Activated T-helper 2 cell treated with anti-CD3 and anti-CD28 coated beads, Interferon-gamma antibody, Interleukin-2, Interleukin-4, amounts not matched to agents 10 μg/mL and 5 μg/mL and 100 μg/mL, durations not matched to agents 14 hours and 24 hours and 36 hours (primary cell): ENCODE measurements around the gene MYBPC2. TPM values are rescaled to one million over a fixed set of nuclear protein-coding genes. Genes with fewer than 3 reads are reported as not detected.

Experiments
- DNase-seq: peaks from one replicate; pipeline ENCODE4 v3.0.0; 2021; ENCODE audit warnings: low spot score
- H3K27ac Mint-ChIP-seq: one replicate; pipeline ENCODE4 v1.8.0; 2021; ENCODE audit warnings: mixed read lengths
- H3K27me3 Mint-ChIP-seq: one replicate; pipeline ENCODE4 v1.8.0; 2021; ENCODE audit warnings: low read depth, mixed read lengths
- H3K36me3 Mint-ChIP-seq: one replicate; pipeline ENCODE4 v1.8.0; 2021; ENCODE audit warnings: low read depth, mixed read lengths
- H3K4me1 Mint-ChIP-seq: one replicate; pipeline ENCODE4 v1.8.0; 2021; ENCODE audit warnings: low read depth, mixed read lengths
- H3K4me3 Mint-ChIP-seq: one replicate; pipeline ENCODE4 v1.8.0; 2021; ENCODE audit warnings: low read depth, mild to moderate bottlenecking, moderate library complexity, mixed read lengths
- H3K9me3 Mint-ChIP-seq: one replicate; pipeline ENCODE4 v1.8.0; 2021; ENCODE audit warnings: mixed read lengths
- intact Hi-C: fragments of 100-400 bp; cut with micrococcal nuclease; formaldehyde crosslinking; loops from one replicate; pipeline ENCODE4 v1.15.1; 2023
- total RNA-seq: library from RNA; stranded (reverse); gene quantifications from 2 replicates; pipeline ENCODE4 v1.2.3, GENCODE V29; 2022

The MYBPC2 gene
- total RNA-seq, 1 donor from 2014 or later, result 0.25 TPM

DNA sequence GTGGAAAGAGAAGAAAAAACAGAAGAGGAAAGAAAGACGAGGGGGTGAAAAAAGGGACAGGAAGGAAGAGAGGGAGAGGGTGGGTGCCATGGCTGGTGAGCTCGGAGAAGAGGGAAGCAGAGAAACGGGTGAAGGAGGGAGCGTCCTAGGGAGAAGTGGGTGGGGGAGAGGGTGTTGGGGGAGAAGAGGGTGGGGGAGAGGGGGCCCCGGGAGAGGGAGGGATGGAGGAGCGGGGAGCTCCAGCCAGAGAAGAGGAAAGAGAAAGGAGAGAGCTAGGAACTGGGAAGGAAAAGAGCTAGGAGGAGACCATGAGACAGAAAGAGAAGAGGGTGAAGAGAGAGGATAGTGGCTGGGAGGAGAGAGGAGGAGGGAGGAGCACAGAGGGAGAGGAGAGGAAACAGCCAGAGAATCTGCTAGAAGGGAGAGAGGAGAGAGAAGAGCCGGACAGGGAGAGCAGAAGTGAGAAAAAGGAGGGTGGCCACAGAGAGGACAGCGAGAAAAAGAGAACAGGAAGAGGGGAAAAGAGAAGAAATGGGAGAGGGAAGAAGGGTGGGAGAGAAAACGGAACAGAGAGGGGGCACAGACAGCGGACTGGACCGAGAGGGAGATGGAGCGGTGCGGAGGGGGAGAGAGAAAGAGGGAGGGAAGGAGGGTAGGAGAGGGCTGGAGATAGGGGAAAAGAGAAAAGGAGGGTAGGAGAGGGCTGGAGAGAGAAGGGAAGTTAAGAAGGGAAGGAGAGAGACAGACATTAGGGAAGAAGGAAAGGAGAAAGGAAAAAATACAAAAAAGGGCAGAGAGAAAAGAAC is 55.9 kb downstream of the MYBPC2 start:
- Mint-ChIP-seq H3K27me3 (peaks cover 9% of the 10 kb centered on the region), H3K27ac (no peak overlapping the region), H3K4me3 (no peak overlapping the region), H3K4me1 (peaks cover 9% of the 10 kb centered on the region), H3K36me3 (peaks cover 24% of the 10 kb centered on the region), H3K9me3 (peaks cover 6% of the 10 kb centered on the region)
- DNase-seq, result no peak
- intact Hi-C loops, result no loop called here

DNA sequence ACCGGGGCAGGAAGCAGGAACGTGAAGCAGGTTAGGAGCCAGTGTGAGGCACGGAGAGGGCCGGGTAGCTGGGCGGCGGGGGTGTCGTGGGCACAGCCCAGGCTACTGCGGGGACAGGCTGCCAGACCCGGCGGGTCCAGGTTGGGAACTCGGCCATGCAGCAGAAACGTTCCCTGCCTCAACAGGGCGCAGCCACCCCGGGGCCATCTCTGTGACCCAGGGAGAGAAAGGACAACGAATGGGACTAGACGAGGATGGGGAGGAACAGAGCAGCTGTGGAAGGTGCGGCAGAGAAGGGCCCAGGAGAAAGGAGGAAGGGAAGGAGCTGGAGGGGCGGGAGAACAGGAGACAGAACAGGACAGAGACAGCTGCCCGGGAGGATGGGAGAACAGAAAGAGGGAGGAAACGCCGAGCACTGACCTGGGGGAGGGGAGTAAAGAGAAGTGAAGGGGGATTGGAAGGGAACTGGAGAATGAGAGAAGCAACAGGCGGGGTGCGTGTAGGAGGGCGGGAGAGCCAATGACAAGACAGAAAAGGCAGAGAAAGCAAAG is 56.8 kb downstream of the MYBPC2 start:
- no peak overlapping the region for H3K4me3 Mint-ChIP-seq
- H3K27me3 Mint-ChIP-seq, result peaks cover 9% of the 10 kb centered on the region
- peaks cover 21% of the 10 kb centered on the region for H3K36me3 Mint-ChIP-seq
- DNase-seq, result no peak
- no peak overlapping the region for H3K27ac Mint-ChIP-seq
- H3K4me1 Mint-ChIP-seq, result peaks cover 9% of the 10 kb centered on the region
- peaks cover 6% of the 10 kb centered on the region for H3K9me3 Mint-ChIP-seq
- intact Hi-C loops, result no loop called here

DNA sequence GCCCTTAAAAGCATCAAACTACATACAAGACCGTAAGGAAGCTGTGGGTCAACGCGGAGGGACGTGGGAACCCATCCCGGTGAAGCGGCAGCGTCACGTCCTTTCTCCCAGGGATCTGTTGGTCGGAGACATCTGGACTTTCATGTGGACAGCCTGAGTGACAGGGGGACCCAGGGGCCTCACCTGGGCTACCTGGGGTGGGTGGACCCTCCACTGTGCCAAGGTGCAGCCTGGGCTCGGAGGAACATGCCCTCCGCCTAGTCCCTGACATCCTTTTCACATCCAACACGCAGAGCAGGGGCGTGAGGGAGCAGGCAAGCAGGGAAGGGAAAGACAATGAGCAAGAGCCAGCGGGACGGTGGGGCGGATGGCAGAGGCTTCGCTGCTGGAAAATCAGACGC is 57.7 kb downstream of the MYBPC2 start:
- H3K9me3 Mint-ChIP-seq, result peaks cover 6% of the 10 kb centered on the region
- H3K36me3 Mint-ChIP-seq, result peaks cover 13% of the 10 kb centered on the region
- no peak overlapping the region for H3K27ac Mint-ChIP-seq
- peaks cover 9% of the 10 kb centered on the region for H3K27me3 Mint-ChIP-seq
- no peak for DNase-seq
- H3K4me1 Mint-ChIP-seq, result peaks cover 9% of the 10 kb centered on the region
- intact Hi-C loops, result no loop called here
- H3K4me3 Mint-ChIP-seq, result no peak overlapping the region

DNA sequence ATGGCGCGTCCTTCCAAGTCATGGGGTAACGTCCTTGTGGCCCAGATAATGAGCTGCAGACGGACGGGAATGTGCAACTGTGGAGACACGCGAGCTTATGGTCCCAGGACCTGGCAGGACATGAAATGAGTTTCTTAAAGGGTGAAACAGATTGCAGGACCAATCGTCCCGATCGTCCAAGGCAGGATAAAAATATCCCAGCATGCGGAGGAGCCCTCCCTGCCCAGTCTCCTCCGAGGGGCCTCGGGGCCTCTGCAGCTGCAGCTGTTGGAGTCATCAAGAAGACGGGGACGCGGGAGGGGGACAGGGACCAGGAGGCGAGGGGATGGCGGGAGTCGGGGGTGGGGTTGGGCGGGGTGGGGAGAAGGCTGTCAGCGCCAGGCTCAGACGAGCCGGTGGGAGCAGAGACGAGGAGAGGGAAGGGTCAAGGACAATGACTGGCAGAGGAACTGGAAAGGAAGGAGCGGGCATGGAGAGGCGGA is 58.3 kb downstream of the MYBPC2 start:
- H3K4me3 Mint-ChIP-seq, result no peak overlapping the region
- intact Hi-C loops, result no loop called here
- no peak overlapping the region for H3K27ac Mint-ChIP-seq

DNA sequence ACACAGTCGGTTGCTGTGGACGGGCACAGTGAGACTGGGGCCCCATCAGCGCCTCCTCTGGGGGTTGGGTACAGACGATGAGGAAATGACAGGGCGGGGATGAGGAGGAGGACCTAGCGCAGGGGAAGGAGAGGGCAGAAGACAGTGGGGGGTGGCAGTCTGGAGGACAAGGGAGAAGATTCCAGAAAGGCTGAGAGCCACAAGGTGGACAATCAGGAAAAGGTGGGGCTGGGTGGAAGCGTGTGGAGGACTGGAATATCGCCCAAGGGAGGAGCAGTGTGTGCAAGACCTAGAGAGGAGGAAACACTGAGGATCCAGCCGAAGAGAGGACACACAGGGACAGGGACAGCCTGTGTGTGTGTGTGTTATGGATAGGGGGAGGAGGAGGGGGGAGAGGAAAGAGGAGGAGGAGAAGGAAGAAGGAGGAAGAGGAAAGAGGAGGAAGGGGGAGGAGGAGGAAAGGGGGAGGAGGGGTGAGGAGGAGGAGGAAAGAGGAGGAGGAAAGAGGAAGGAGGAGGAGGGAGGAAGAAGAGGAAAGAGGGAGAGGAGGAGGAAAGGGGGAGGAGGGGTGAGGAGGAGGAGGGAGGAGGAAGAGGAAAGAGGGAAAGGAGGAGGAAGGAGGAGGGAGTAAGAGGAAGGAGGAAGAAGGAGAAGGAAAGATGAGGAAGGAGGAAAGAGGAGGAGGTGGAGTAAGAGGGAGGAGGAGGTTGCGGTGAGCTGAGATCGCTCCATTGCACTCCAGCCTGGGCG is 59.8 kb downstream of the MYBPC2 start:
- Mint-ChIP-seq H3K4me3 (peak overlapping the region; percentile 19), H3K9me3 (no peaks in the 10 kb centered on the region), H3K27me3 (peaks cover 9% of the 10 kb centered on the region), H3K4me1 (peaks cover 9% of the 10 kb centered on the region), H3K27ac (no peak overlapping the region), H3K36me3 (no peaks in the 10 kb centered on the region)
- DNase-seq, result no peak
- intact Hi-C loops, result no loop called here

More for the DNA sequence above, 58.3 kb downstream of the MYBPC2 start:
- DNase-seq, result no peak
- peaks cover 7% of the 10 kb centered on the region for H3K36me3 Mint-ChIP-seq
- H3K27me3 Mint-ChIP-seq, result peaks cover 9% of the 10 kb centered on the region
- peaks cover 9% of the 10 kb centered on the region for H3K4me1 Mint-ChIP-seq
- H3K9me3 Mint-ChIP-seq, result peaks cover 6% of the 10 kb centered on the region

DNA sequence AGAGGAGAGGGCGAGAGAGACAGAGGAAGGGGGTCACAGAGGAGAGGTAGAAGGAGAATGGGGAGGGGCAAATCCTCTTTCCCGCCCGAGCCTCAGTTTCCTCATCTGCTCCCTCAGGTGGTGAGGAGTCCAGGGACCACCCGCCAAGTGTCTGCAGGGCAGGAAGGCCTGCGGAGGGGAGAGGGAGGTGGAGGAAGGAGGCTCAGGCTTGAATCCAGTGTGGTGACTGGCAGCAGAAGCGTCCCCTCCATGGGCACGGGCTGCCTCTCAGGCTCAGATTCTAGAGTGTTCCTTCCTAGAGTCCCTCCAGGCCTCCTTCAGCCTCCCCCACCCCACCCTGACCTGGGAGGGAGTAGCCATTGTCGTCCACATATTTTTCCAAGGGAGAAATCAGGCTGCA is 60.5 kb downstream of the MYBPC2 start:
- Mint-ChIP-seq H3K9me3 (no peaks in the 10 kb centered on the region), H3K4me1 (peaks cover 9% of the 10 kb centered on the region), H3K36me3 (no peaks in the 10 kb centered on the region), H3K4me3 (no peak overlapping the region), H3K27me3 (peaks cover 9% of the 10 kb centered on the region), H3K27ac (no peak overlapping the region)
- DNase-seq, result no peak
- intact Hi-C loops, result no loop called here

DNA sequence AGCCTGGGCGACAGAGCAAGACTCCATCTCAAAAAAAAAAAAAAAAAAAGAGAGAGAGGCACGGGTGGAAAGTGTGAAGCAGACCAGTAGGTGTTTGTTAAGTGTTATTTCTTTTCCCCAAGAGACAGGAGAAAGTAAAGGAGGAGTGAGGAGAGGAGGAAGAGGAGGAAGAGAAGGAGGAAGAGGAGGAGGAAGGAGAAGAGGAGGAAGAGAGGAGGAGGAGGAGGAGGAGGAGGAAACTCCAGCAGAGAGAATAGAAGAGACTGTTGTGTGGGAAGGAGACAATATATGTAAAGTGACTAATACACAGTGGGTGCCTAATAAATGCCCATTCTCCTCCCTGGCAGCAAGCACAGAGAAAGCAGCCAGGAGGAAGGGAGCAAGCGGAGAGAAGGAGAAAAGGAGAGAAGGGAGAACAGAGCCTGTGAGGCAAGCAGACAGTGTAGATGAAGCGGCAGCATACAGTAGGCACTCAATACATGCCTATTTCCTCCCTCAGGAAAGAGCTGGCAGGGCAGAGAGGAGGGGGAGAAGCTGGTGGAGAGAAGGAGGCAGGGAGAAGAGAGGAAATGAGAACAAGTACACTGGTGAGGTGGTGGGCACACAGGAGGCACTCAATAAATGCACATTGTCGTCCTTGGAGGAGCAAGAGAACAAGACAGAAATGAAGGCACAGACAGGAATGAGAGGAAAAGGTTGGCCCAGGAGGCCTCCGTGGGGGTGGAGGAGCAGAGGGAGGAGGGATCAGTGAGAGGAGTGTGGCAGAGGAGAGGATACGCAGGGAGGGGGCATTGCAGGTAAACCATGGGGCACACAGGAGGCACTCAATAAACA is 61.7 kb downstream of the MYBPC2 start:
- H3K36me3 Mint-ChIP-seq, result no peaks in the 10 kb centered on the region
- H3K9me3 Mint-ChIP-seq, result no peaks in the 10 kb centered on the region
- H3K4me1 Mint-ChIP-seq, result peaks cover 9% of the 10 kb centered on the region
- intact Hi-C loops, result no loop called here
- H3K4me3 Mint-ChIP-seq, result no peak overlapping the region
- H3K27ac Mint-ChIP-seq, result no peak overlapping the region
- H3K27me3 Mint-ChIP-seq, result peaks cover 9% of the 10 kb centered on the region
- no peak for DNase-seq

DNA sequence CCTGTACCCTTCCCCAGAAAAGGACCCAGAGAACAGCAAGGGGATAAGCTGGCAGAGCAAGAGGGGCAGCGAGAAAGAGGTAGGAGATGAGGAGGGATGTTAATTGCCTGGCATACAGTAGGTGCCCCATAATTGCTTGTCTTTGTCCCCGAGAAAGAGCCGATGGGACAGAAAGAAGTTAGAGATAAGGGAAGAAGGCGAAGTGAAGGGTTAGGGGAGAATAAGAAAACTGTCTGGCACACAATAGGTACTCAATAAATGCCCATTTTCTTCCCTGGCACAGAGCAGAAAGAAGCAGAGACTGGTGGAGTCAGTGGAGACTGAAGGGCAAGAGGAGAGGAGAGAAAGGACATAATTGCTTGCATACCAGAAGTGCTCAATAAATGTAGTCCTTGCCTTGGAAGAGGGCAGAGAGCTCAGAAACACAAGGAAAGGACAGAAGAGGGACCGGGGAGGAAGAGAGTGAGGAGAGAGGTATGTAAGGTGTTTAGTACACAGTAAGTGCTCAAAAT is 62.4 kb downstream of the MYBPC2 start:
- H3K9me3 Mint-ChIP-seq, result no peaks in the 10 kb centered on the region
- no peak overlapping the region for H3K27ac Mint-ChIP-seq
- no peak for DNase-seq
- intact Hi-C loops, result no loop called here
- peaks cover 9% of the 10 kb centered on the region for H3K27me3 Mint-ChIP-seq
- H3K36me3 Mint-ChIP-seq, result no peaks in the 10 kb centered on the region
- no peak overlapping the region for H3K4me3 Mint-ChIP-seq
- H3K4me1 Mint-ChIP-seq, result peaks cover 9% of the 10 kb centered on the region

DNA sequence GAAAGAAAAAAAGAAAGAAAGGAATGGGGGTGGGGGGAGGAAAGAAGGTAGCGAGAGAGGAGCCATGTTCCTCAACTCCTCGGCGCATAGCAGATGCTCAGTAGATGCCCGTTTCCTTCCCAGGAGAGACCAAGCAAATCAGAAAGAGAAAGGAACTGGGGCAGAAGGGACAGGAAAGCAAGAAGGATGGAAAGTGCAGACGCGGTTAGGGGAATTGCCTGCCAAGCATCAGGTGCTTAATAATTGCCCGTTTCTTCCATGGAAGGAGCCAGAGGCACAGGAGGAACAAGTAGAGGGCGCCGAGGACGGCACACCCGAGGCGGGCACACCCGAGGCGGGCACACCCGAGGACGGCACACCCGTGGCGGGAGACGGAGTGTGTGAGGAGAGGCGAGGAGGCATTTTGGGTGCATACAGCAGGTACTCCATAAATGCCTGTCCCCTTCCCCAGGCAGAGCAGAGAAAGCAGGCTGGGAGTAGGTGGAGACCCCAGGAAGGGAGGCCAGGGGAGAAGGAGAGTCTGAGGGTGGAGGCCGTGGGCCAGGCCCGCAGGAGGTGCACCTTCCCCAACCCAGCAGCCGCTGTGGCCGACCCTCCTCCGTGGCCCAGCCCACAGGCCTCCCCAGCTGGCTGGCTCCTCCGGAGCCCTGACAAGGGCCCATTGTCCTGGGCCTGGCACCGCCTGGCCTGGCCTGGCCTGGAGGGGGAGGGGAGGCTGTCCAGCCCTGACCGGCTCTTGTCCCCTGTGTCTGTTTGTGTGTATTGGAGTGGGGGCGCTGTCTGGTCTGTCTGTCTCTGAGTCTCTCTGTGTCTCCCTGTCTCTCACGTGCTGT is 63.7 kb downstream of the MYBPC2 start:
- DNase-seq, result no peak
- Mint-ChIP-seq H3K4me1 (peaks cover 9% of the 10 kb centered on the region), H3K9me3 (no peaks in the 10 kb centered on the region), H3K27me3 (peaks cover 8% of the 10 kb centered on the region), H3K4me3 (no peak overlapping the region), H3K27ac (no peak overlapping the region), H3K36me3 (no peaks in the 10 kb centered on the region)
- intact Hi-C loops, result no loop called here

DNA sequence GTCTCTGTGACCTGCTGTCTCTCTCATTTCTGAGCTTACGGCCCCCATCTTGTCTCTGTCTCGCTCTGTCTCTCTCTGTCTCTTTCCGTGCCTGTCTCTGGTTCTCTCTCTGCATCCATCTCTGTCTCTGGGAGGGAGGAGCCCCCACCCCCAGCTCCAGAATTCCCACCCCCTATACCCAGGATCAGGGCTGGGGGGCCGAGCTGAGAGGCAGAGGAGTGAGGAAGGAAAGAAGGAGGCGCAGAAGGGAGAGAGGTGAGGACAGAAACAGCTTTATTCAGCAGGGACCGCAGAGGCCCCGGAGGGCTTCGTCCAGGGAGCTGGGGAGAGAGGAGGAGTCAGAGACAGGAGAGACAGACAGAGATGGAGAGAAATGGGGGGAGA is 64.3 kb downstream of the MYBPC2 start:
- H3K4me1 Mint-ChIP-seq, result peaks cover 3% of the 10 kb centered on the region
- H3K36me3 Mint-ChIP-seq, result no peaks in the 10 kb centered on the region
- H3K4me3 Mint-ChIP-seq, result no peak overlapping the region
- intact Hi-C loops, result no loop called here
- H3K27ac Mint-ChIP-seq, result no peak overlapping the region
- no peaks in the 10 kb centered on the region for H3K9me3 Mint-ChIP-seq
- peaks cover 3% of the 10 kb centered on the region for H3K27me3 Mint-ChIP-seq
- DNase-seq, result no peak

DNA sequence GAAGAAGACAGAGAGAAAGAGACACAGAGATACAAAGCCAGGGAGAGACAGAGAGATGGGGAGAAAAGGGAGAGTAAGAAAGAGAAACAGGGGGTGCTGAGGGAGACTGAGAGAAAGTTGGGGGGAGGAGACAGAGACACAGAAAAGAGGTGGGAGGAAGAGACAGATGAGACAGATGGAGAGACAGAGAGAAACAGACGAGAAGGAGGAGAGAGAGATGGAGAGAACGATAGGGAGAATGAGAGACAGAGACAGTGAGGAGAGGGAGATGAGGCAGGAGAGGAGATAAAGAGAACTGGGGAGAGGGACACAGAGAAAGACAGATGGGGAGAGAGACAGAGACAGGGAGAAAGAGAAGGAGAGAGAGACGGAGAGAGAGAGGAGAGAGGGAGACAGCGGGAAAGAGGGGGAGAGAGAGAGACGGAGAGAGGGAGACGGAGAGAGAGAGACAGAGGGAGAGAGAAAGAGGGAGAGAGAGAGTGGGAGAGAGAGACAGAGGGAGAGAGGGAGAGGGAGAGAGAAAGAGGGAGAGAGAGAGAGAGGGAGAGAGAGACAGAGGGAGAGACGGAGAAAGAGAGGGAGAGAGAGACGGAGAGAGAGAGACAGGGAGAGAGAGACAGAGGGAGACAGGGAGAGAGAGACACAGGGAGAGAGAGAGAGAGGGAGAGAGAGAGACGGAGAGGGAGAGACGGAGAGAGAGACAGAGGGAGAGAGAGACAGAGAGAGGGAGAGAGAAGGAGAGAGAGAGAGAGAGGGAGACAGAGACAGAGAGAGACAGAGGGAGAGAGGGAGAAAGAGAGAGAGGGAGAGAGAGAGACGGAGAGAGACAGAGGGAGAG is 65.7 kb downstream of the MYBPC2 start:
- DNase-seq, result no peak
- Mint-ChIP-seq H3K27me3 (no peaks in the 10 kb centered on the region), H3K4me3 (no peak overlapping the region), H3K36me3 (no peaks in the 10 kb centered on the region), H3K27ac (no peak overlapping the region), H3K9me3 (no peaks in the 10 kb centered on the region), H3K4me1 (no peaks in the 10 kb centered on the region)
- intact Hi-C loops, result no loop called here
